ENCODE measurements around the gene PIAS1. TPM values are rescaled to one million over a fixed set of nuclear protein-coding genes. Genes with fewer than 3 reads are reported as not detected.

The PIAS1 gene
- total RNA-seq, 1 experiment from 2014 or later = 32.9 TPM

DNA sequence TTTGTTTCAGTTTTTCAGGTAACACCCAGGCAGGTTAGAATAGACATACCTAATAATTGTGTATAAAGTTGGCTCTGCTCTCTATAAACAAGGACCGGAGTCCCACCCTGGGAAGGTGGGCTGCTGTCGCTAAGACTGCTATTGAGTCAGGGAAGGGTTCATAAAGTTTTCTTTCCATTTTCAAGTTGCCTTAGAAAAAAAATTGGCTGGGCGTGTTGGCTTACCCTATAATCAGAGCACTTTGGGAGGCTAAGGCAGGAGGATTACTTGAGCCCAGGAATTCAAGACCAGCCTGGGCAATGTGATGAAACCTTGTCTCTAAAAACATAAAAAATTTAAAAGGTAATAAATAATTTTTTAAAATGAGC is 11.3 kb upstream of the PIAS1 start:
- H3K9me3 Mint-ChIP-seq (ENCODE audit: unreplicated experiment) = peaks cover 8% of the 10 kb centered on the region
- TF ChIP-seq CTCF (IDR thresholded peaks at IDR 0.05; ENCODE audit: unreplicated experiment) = no peak
- no peaks in the 10 kb centered on the region for H3K36me3 Mint-ChIP-seq (ENCODE audit: insufficient read depth, unreplicated experiment)
- intact Hi-C loops (cut with micrococcal nuclease) = no loop called here
- no peak overlapping the region for H3K27ac Mint-ChIP-seq (ENCODE audit: low read depth, unreplicated experiment)
- H3K4me1 Mint-ChIP-seq (ENCODE audit: insufficient read depth, unreplicated experiment) = no peaks in the 10 kb centered on the region
- no peak overlapping the region for H3K4me3 Mint-ChIP-seq (ENCODE audit: unreplicated experiment)
- no peak for DNase-seq (ENCODE audit: unreplicated experiment)
- H3K27me3 Mint-ChIP-seq (ENCODE audit: insufficient read depth, unreplicated experiment) = no peaks in the 10 kb centered on the region
- no TSS peak for BruUV-seq (replicated peaks)
- POLR2A ChIA-PET = no interaction called here
- CTCF ChIA-PET = no interaction called here

- Mint-ChIP-seq H3K9me3 (ENCODE audit: unreplicated experiment) (no peaks in the 10 kb centered on the region), H3K27me3 (ENCODE audit: insufficient read depth, unreplicated experiment) (no peaks in the 10 kb centered on the region), H3K27ac (ENCODE audit: low read depth, unreplicated experiment) (no peak overlapping the region), H3K4me3 (ENCODE audit: unreplicated experiment) (no peak overlapping the region), H3K4me1 (ENCODE audit: insufficient read depth, unreplicated experiment) (no peaks in the 10 kb centered on the region), H3K36me3 (ENCODE audit: insufficient read depth, unreplicated experiment) (no peaks in the 10 kb centered on the region)
- TF ChIP-seq CTCF (IDR thresholded peaks at IDR 0.05; ENCODE audit: unreplicated experiment) = no peak
- CTCF ChIA-PET = no interaction called here
- BruUV-seq (replicated peaks) = no TSS peak
- POLR2A ChIA-PET = interaction anchor here (0.7 kb wide), 1 partner anchor 109 kb away, joined by 3 read pairs; no protein-coding TSS in a partner anchor
- no peak for DNase-seq (ENCODE audit: unreplicated experiment)
- intact Hi-C loops (cut with micrococcal nuclease) = no loop called here
Measured at GRCh38 chr15:68045289-68046265, 8.5 kb upstream of the PIAS1 start.

- H3K9me3 Mint-ChIP-seq (ENCODE audit: unreplicated experiment) = no peaks in the 10 kb centered on the region
- H3K4me3 Mint-ChIP-seq (ENCODE audit: unreplicated experiment) = no peak overlapping the region
- POLR2A ChIA-PET = no interaction called here
- no peak overlapping the region for H3K27ac Mint-ChIP-seq (ENCODE audit: low read depth, unreplicated experiment)
- H3K4me1 Mint-ChIP-seq (ENCODE audit: insufficient read depth, unreplicated experiment) = peaks cover 7% of the 10 kb centered on the region
- CTCF ChIA-PET = interaction anchor here (0.7 kb wide), 1 partner anchor 20 kb away, joined by 3 read pairs; no protein-coding TSS in a partner anchor
- no peak for DNase-seq (ENCODE audit: unreplicated experiment)
- intact Hi-C loops (cut with micrococcal nuclease) = no loop called here
- no peak for TF ChIP-seq CTCF (IDR thresholded peaks at IDR 0.05; ENCODE audit: unreplicated experiment)
- BruUV-seq (replicated peaks) = no TSS peak
- H3K36me3 Mint-ChIP-seq (ENCODE audit: insufficient read depth, unreplicated experiment) = no peaks in the 10 kb centered on the region
- H3K27me3 Mint-ChIP-seq (ENCODE audit: insufficient read depth, unreplicated experiment) = no peaks in the 10 kb centered on the region
Measured at GRCh38 chr15:68047826-68048225, 6.3 kb upstream of the PIAS1 start.

DNA sequence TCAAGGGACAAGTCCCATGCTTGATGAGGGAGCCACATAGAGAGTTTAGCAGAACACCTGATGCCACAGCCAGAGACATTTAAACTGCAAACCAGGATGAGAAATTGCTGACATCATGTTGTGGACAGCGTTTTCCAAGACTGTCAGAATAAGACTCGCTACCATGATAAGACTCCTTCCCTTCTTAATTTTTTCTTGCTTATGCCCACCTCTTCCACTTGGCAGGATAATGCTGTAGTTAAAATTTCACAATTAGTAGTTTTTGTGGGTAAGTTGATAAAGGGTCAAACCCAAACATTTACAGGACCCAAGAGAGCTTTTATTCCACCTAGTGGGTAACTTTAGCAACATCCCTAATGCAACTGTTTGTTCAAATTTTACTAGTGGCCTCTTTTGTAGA is 3.0 kb upstream of the PIAS1 start:
- POLR2A ChIA-PET = interaction anchor here (0.7 to 1.0 kb wide), 4 partner anchors 50 to 197 kb away, joined by 3 to 4 read pairs (median 3); no protein-coding TSS in a partner anchor
- H3K9me3 Mint-ChIP-seq (ENCODE audit: unreplicated experiment) = no peaks in the 10 kb centered on the region
- CTCF ChIA-PET = no interaction called here
- intact Hi-C loops (cut with micrococcal nuclease) = loop anchor here (1.0 kb wide), 1 partner anchor 188 kb away; no protein-coding TSS in a partner anchor
- H3K36me3 Mint-ChIP-seq (ENCODE audit: insufficient read depth, unreplicated experiment) = no peaks in the 10 kb centered on the region
- no peak overlapping the region for H3K27ac Mint-ChIP-seq (ENCODE audit: low read depth, unreplicated experiment)
- no TSS peak for BruUV-seq (replicated peaks)
- no peak overlapping the region for H3K4me3 Mint-ChIP-seq (ENCODE audit: unreplicated experiment)
- no peak for DNase-seq (ENCODE audit: unreplicated experiment)
- H3K4me1 Mint-ChIP-seq (ENCODE audit: insufficient read depth, unreplicated experiment) = peaks cover 10% of the 10 kb centered on the region
- no peaks in the 10 kb centered on the region for H3K27me3 Mint-ChIP-seq (ENCODE audit: insufficient read depth, unreplicated experiment)
- no peak for TF ChIP-seq CTCF (IDR thresholded peaks at IDR 0.05; ENCODE audit: unreplicated experiment)
